ENCODE data around the gene TMC4.
"Not testable (repeated sequence)": the region's sequence is repeated elsewhere in the genome, so short reads cannot be mapped to it uniquely, and the experiment has no call there.

The TMC4 gene

DNA sequence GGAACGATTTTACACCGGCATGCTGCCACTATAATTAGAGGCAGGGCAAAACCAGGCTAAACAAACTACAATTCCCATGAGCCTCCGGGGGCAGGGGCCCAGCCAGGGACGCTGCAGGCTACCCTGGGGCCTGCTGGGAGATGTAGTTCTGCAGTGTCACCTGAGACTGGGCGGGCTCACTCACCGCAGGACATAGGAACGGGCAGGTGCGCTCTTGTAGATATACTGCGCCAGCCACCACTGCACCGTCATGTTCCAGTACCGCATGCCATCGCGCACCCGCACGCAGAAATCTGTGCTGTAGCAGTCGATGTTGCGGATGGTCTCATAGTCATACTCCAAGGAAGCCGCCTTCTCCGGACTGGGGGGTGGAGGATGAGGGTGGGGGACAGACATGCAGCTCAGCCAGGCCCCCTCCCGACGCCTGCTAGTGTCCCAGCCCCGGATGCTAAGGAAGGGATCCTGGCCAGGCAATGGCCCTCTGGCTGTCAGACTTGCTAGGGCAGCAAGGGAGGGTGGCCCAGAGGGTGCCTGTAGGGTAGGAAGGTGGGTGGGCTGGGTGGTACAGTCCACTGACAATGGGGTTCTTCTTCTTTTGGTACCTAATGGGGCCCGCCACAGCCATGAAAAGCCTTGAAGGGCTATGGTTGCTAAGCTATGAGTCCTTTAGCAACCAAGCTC, 5.8 kb upstream of the TMC4 start:
- H3K4me3 ChIP-seq: no peak overlapping the region
- no peak for TF ChIP-seq CTCF (IDR thresholded peaks at IDR 0.05)
- intact Hi-C loops (cut with DNase I; ENCODE audit: low total_unique reads): no loop called here
- H3K9me3 ChIP-seq: no peaks in the 10 kb centered on the region
- H3K27me3 ChIP-seq: peaks cover 0 to 7% of the 10 kb centered on the region in 2 donors
- no peak overlapping the region for H3K27ac ChIP-seq
- H3K4me1 ChIP-seq: no peaks in the 10 kb centered on the region
- DNase-seq: no peak
- peaks cover 7 to 54% (median 29%) of the 10 kb centered on the region in 3 donors for H3K36me3 ChIP-seq

- Histone ChIP-seq H3K4me3 (no peak overlapping the region), H3K27me3 (peaks cover 0 to 21% of the 10 kb centered on the region in 2 donors), H3K36me3 (peaks cover 0 to 25% (median 18%) of the 10 kb centered on the region in 3 donors), H3K9me3 (no peaks in the 10 kb centered on the region), H3K27ac (no peak overlapping the region), H3K4me1 (peaks cover 0 to 13% (median 2%) of the 10 kb centered on the region in 4 donors)
- intact Hi-C loops (cut with DNase I; ENCODE audit: low total_unique reads): no loop called here
- no peak for TF ChIP-seq CTCF (IDR thresholded peaks at IDR 0.05)
- no peak for DNase-seq
Observed at GRCh38 chr19:54173951-54174834, 1.2 kb upstream of the TMC4 start.

GRCh38 chr19:54173359-54173699, 369 bp upstream of the TMC4 start:
- no peak overlapping the region for H3K27ac ChIP-seq
- no peak for DNase-seq
- peaks cover 0 to 16% (median 16%) of the 10 kb centered on the region in 3 donors for H3K36me3 ChIP-seq
- H3K9me3 ChIP-seq: no peaks in the 10 kb centered on the region
- H3K4me3 ChIP-seq: no peak overlapping the region
- intact Hi-C loops (cut with DNase I; ENCODE audit: low total_unique reads): no loop called here
- H3K27me3 ChIP-seq: peaks cover 0 to 21% of the 10 kb centered on the region in 2 donors
- H3K4me1 ChIP-seq: peaks cover 0 to 15% (median 2%) of the 10 kb centered on the region in 4 donors
- no peak for TF ChIP-seq CTCF (IDR thresholded peaks at IDR 0.05)

GRCh38 chr19:54171736-54172431, 1.1 kb downstream of the TMC4 start:
- intact Hi-C loops (cut with DNase I; ENCODE audit: low total_unique reads); H3K9me3 ChIP-seq; H3K4me3 ChIP-seq; DNase-seq; H3K27ac ChIP-seq: not testable (repeated sequence)
- Histone ChIP-seq H3K27me3 (peaks cover 0 to 21% of the 10 kb centered on the region in 2 donors), H3K4me1 (peaks cover 0 to 18% (median 3%) of the 10 kb centered on the region in 4 donors), H3K36me3 (peaks cover 0 to 12% (median 9%) of the 10 kb centered on the region in 3 donors)

DNA sequence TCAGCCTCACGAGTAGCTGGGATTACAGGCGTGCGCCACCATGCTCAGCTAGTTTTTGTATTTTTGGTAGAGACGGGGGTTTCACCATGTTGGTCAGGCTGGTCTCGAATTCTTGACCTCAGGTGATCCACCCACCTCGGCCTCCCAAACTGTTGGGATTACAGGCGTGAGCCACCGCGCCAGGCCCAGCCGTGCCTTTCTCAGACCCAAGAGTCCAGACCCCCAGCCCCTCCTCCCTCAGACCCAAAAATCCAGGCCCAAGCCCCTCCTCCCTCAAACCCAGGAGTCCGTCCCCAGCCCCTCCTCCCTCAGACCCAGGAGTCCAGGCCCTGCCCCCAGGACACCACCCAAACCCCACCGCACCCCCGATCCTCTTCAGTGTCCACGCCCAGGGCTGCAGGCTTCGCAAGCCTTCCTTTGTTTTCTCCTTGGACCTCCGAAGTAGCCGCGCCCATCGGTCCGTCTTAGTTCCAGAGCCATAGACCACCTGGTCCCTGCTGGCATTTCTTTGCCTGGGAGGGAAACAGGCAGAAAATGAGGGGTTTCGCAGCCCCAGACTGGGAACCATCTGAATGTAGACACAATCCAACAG, 3.7 kb downstream of the TMC4 start:
- Histone ChIP-seq H3K4me3 (no peak overlapping the region), H3K9me3 (no peaks in the 10 kb centered on the region), H3K27ac (no peak overlapping the region), H3K4me1 (peaks cover 0 to 24% (median 3%) of the 10 kb centered on the region in 4 donors), H3K36me3 (no peaks in the 10 kb centered on the region), H3K27me3 (peaks cover 0 to 36% of the 10 kb centered on the region in 2 donors)
- DNase-seq: no peak
- TF ChIP-seq CTCF (IDR thresholded peaks at IDR 0.05): no peak
- intact Hi-C loops (cut with DNase I; ENCODE audit: low total_unique reads): loop anchor here (5.0 kb wide), 1 partner anchor 63 kb away; no protein-coding TSS in a partner anchor

Data from tibial artery (tissue), 4 donors.